GM12878 (cell line): ENCODE results near the gene TTLL11. TPM values are rescaled to one million over a fixed set of nuclear protein-coding genes. Genes with fewer than 3 reads are reported as not detected.

Source experiments
- ATAC-seq: fragments of 200-7000 bp; cut with Tn5 transposase; 3 replicates; pipeline ENCODE4 v1.9.1; 2020; ENCODE audit warnings: mild to moderate bottlenecking, moderate library complexity
- BruUV-seq: library from RNA; stranded (reverse); fragments of 400-500 nt; replicated peaks from 2 replicates; lab custom pipeline; 2021; lab: Mats Ljungman, UMichigan
- CTCF ChIA-PET: fragments of 300-600 bp; sonication (Branson Sonifier 250); formaldehyde crosslinking; extraction: SDS; loops from one replicate; lab custom pipeline; 2021; ENCODE audit warnings: inconsistent platforms; lab: Yijun Ruan, JAX
- POLR2A ChIA-PET: fragments of 350-600 bp; formaldehyde crosslinking; extraction: SDS; loops from one replicate; lab custom pipeline; 2021; ENCODE audit warnings: inconsistent platforms; lab: Charles Lee
- RAD21 ChIA-PET: fragments of 300-600 bp; sonication (Branson Sonifier 250); formaldehyde crosslinking; loops from one replicate; lab custom pipeline; 2023; ENCODE audit warnings: antibody characterized with exemption; ENCODE audit not compliant: unreplicated experiment; lab: Charles Lee
- SMC1A ChIA-PET: fragments of 300-600 bp; sonication (Branson Sonifier 250); formaldehyde crosslinking; loops from one replicate; lab custom pipeline; 2023; ENCODE audit not compliant: unreplicated experiment, uncharacterized antibody; lab: Charles Lee
- DNase-seq: peaks from one replicate; pipeline ENCODE4 v3.0.0-alpha.2; 2011; ENCODE audit warnings: low read depth, low spot score
- FAIRE-seq: peaks from 3 replicates; lab custom pipeline; 2011; peaks lifted over from hg19 to GRCh38; lab: Jason Lieb, UNC
- H2AFZ ChIP-seq: 2 replicates; pipeline ENCODE4 v1.6.0; 2011; ENCODE audit warnings: low read depth, low read length, control low read depth; ENCODE audit not compliant: control insufficient read depth
- H3K27ac ChIP-seq: 2 replicates; pipeline ENCODE4 v1.5.1; 2011; ENCODE audit warnings: control low read depth; ENCODE audit not compliant: control insufficient read depth, insufficient read depth
- H3K27me3 ChIP-seq, 2 experiments: replicated peaks in 1 of 2; 2 replicates each; pipeline versions ENCODE4 v1.6.0 to v1.6.1; 2011; ENCODE audit warnings: low read length in 1 of 2; ENCODE audit not compliant: control insufficient read depth in 2 of 2, insufficient read depth in 2 of 2
- H3K36me3 ChIP-seq, 2 experiments: 2 replicates each; pipeline ENCODE4 v1.5.1; 2011; ENCODE audit warnings: low read length in 1 of 2; ENCODE audit not compliant: control insufficient read depth in 2 of 2, insufficient read depth in 2 of 2
- H3K4me1 ChIP-seq: 2 replicates; pipeline ENCODE4 v1.6.1; 2011; ENCODE audit warnings: mild to moderate bottlenecking, low read length, moderate library complexity, mixed read lengths; ENCODE audit not compliant: control insufficient read depth, insufficient read depth
- H3K4me2 ChIP-seq: 2 replicates; pipeline ENCODE4 v1.6.0; 2011; ENCODE audit warnings: control low read depth; ENCODE audit not compliant: control insufficient read depth, insufficient read depth
- H3K4me3 ChIP-seq: fragments of 200-600 bp; sonication (generic); 2 replicates; pipeline ENCODE4 v1.5.1; 2016
- H3K79me2 ChIP-seq: 2 replicates; pipeline ENCODE4 v1.6.0; 2011; ENCODE audit warnings: low read length; ENCODE audit not compliant: control insufficient read depth, insufficient read depth
- H3K9ac ChIP-seq: 2 replicates; pipeline ENCODE4 v1.8.0; 2011; ENCODE audit warnings: low read length, control low read depth, mixed read lengths; ENCODE audit not compliant: control insufficient read depth, insufficient read depth
- H3K9me3 ChIP-seq: replicated peaks from 3 replicates; pipeline ENCODE4 v1.5.1; 2011; ENCODE audit warnings: mild to moderate bottlenecking, low read length; ENCODE audit not compliant: control insufficient read depth, insufficient read depth
- H4K20me1 ChIP-seq: 2 replicates; pipeline ENCODE4 v1.6.0; 2011; ENCODE audit not compliant: control insufficient read depth, insufficient read depth
- BHLHE40 ChIP-seq, 2 experiments: fragments of 450-650 bp in 1 of 2; IDR thresholded peaks; 2 replicates each; pipeline ENCODE4 v1.6.1; 2011 to 2017; ENCODE audit warnings: low read depth in 2 of 2, borderline replicate concordance in 1 of 2, improper control_type of control experiment in 1 of 2, low read length in 1 of 2, mild to moderate bottlenecking in 1 of 2
- CBFB ChIP-seq: IDR thresholded peaks from 2 replicates; pipeline ENCODE4 v1.6.1; 2016; ENCODE audit warnings: antibody characterized with exemption, low read depth
- CEBPB ChIP-seq, 2 experiments: fragments of 150-350 bp in 1 of 2; IDR thresholded peaks; 2 replicates each; pipeline ENCODE4 v1.6.1; 2012 to 2014; ENCODE audit warnings: low read depth in 2 of 2, low read length in 2 of 2, borderline replicate concordance in 1 of 2, inconsistent platforms in 1 of 2
- CHD1 ChIP-seq: IDR thresholded peaks from 2 replicates; pipeline ENCODE4 v1.6.1; 2012; ENCODE audit warnings: low read depth, low read length, improper control_type of control experiment
- CREB1 ChIP-seq: IDR thresholded peaks from 2 replicates; pipeline ENCODE4 v1.6.1; 2012; ENCODE audit warnings: low read depth, mild to moderate bottlenecking, inconsistent platforms
- HDAC6 ChIP-seq: fragments of 200-600 bp; sonication (generic); IDR thresholded peaks from one replicate; pipeline ENCODE4 v1.8.0; 2017; ENCODE audit warnings: antibody characterized with exemption; ENCODE audit not compliant: unreplicated experiment
- KDM1A ChIP-seq: fragments of 200-600 bp; sonication (generic); IDR thresholded peaks from 2 replicates; pipeline ENCODE4 v1.6.1; 2016; ENCODE audit warnings: borderline replicate concordance
- NBN ChIP-seq: fragments of 450-650 bp; IDR thresholded peaks from 2 replicates; pipeline ENCODE4 v1.6.1; 2016
- NR2F1 ChIP-seq: fragments of 450-650 bp; conservative IDR thresholded peaks from 2 replicates; pipeline ENCODE4 v1.6.1; 2017; ENCODE audit warnings: mild to moderate bottlenecking
- POLR2AphosphoS5 ChIP-seq: IDR thresholded peaks from 2 replicates; pipeline ENCODE4 v1.6.1; 2011; ENCODE audit warnings: mild to moderate bottlenecking, low read length, inconsistent platforms
- SMAD1 ChIP-seq: fragments of 450-650 bp; IDR thresholded peaks from 2 replicates; pipeline ENCODE4 v1.6.1; 2018; ENCODE audit warnings: mild to moderate bottlenecking, low read depth; ENCODE audit not compliant: partially characterized antibody
- SP1 ChIP-seq: IDR thresholded peaks from one replicate; pipeline ENCODE4 v1.6.1; 2011; ENCODE audit warnings: low read depth, low read length
- SREBF2 ChIP-seq: IDR thresholded peaks from 2 replicates; pipeline ENCODE4 v1.6.1; 2012; ENCODE audit warnings: mild to moderate bottlenecking, low read length
- STAT1 ChIP-seq: fragments of 450-650 bp; conservative IDR thresholded peaks from 2 replicates; pipeline ENCODE4 v1.6.1; 2014; ENCODE audit warnings: antibody characterized with exemption, mild to moderate bottlenecking
- WRNIP1 ChIP-seq: IDR thresholded peaks from 2 replicates; pipeline ENCODE4 v1.6.1; 2011; ENCODE audit warnings: low read depth, low read length, improper control_type of control experiment, borderline replicate concordance
- ZBED1 ChIP-seq: IDR thresholded peaks from 2 replicates; pipeline ENCODE4 v1.6.1; 2016; ENCODE audit warnings: borderline replicate concordance
- ZNF207 ChIP-seq: fragments of 450-650 bp; IDR thresholded peaks from 2 replicates; pipeline ENCODE4 v1.6.1; 2014; ENCODE audit warnings: antibody characterized with exemption, mild to moderate bottlenecking, borderline replicate concordance
- WGBS: methylation state at CpG from one replicate; pipeline ENCODE4 v1.1.6; 2016; ENCODE audit warnings: low lambda C conversion rate; ENCODE audit not compliant: insufficient replicate concordance, insufficient coverage; ENCODE audit errors: missing lambda C conversion rate; 5-methylcytosine and 5-hydroxymethylcytosine counted together
- in situ Hi-C: fragments of 300-500 bp; cut with MboI; formaldehyde crosslinking; loops from 9 replicates; pipeline ENCODE4 v1.14.3; 2018; ENCODE audit warnings: mixed read lengths
- intact Hi-C: fragments of 100-400 bp; cut with micrococcal nuclease; formaldehyde crosslinking; loops from one replicate; pipeline ENCODE4 v1.14.2; 2022; ENCODE audit not compliant: unreplicated experiment
- polyA plus RNA-seq, 11 experiments: library from polyadenylated mRNA; depleted of rRNA in 4 of 11; unstranded in 6 of 11; stranded (reverse) in 5 of 11; fragments of >200 nt; fragmentation: Nextera tagmentation in 4 of 11; fragmentation: Illumina TruSeq in 1 of 11; extraction: Ambion mirVana in 4 of 11; extraction: Trizol in 1 of 11; gene quantifications; 1 replicate in 1 of 11; 2 replicates in 10 of 11; pipeline versions ENCODE4 v1.2.1 to v1.2.3, GENCODE V29; 2011 to 2016; ENCODE audit warnings: inconsistent platforms in 2 of 11, missing spikeins in 2 of 11, low read depth in 1 of 11
- total RNA-seq, 4 experiments: library from RNA; depleted of rRNA in 3 of 4; stranded (reverse); fragments of >200 nt in 3 of 4; fragmentation: Illumina TruSeq in 1 of 4; extraction: Trizol in 1 of 4; gene quantifications; 2 replicates each; pipeline versions ENCODE4 v1.2.1 to v1.2.3, GENCODE V29; 2013 to 2021
- TF ChIP-seq, protein P1 (sequence below): fragments of 450-650 bp; formaldehyde crosslinking; IDR thresholded peaks from 2 replicates; pipeline ENCODE4 v1.4.0; 2022; ENCODE audit warnings: mild to moderate bottlenecking, moderate library complexity

Gene TTLL11
- total and polyA plus RNA-seq, 10 of the 15 experiments (the other 5 are each of a cell fraction or from before 2014, with no cell fraction given) = 1.2 to 3.7 (median 2.9) TPM

- SMC1A ChIA-PET = no interaction called here
- no peak for ATAC-seq
- in situ Hi-C loops (no loop called here), intact Hi-C loops (no loop called here)
- no peaks in the 10 kb centered on the region for H3K36me3 ChIP-seq
- H3K79me2 ChIP-seq = no peaks in the 10 kb centered on the region
- no peaks in the 10 kb centered on the region; the same call in 1 of the 3 replicates for H3K9me3 ChIP-seq
- FAIRE-seq = no peak
- RAD21 ChIA-PET = interaction anchor here (1.4 kb wide), 1 partner anchor 14 kb away, joined by 4 read pairs; no protein-coding TSS in a partner anchor
- no peak overlapping the region for H2AFZ ChIP-seq
- CTCF ChIA-PET = interaction anchor here (0.5 to 1.6 kb wide), 3 partner anchors 11 to 30 kb away, joined by 3 to 7 read pairs (median 4); no protein-coding TSS in a partner anchor
- TF ChIP-seq CEBPB (IDR thresholded peaks at IDR 0.05; ENCODE audit: borderline replicate concordance in 1 of 2, low read depth in 2 of 2, low read length in 2 of 2) (no peak), KDM1A (no peak), ZNF207 (no peak), ZBED1 (no peak), WRNIP1 (no peak), CBFB (no peak), SP1 (no peak)
- no peak overlapping the region for H3K27ac ChIP-seq
- no peak for DNase-seq
- H3K4me1 ChIP-seq = no peaks in the 10 kb centered on the region
- BruUV-seq = no TSS peak
- no peaks in the 10 kb centered on the region for H3K27me3 ChIP-seq
- no peak overlapping the region for H3K9ac ChIP-seq
- POLR2A ChIA-PET = no interaction called here
- H3K4me2 ChIP-seq = no peak overlapping the region
- 20% methylated on average over 5 of the region's 5 CpGs for WGBS
- H3K4me3 ChIP-seq = no peak overlapping the region
- no peaks in the 10 kb centered on the region for H4K20me1 ChIP-seq
Observed at GRCh38 chr9:122113574-122113973, 20.5 kb upstream of the TTLL11 start.

- Histone ChIP-seq H3K36me3 (no peaks in the 10 kb centered on the region), H3K27me3 (no peaks in the 10 kb centered on the region), H3K79me2 (no peaks in the 10 kb centered on the region), H3K4me1 (no peaks in the 10 kb centered on the region), H2AFZ (no peak overlapping the region), H3K4me3 (no peak overlapping the region), H4K20me1 (no peaks in the 10 kb centered on the region), H3K4me2 (no peak overlapping the region), H3K27ac (no peak overlapping the region), H3K9ac (no peak overlapping the region), H3K9me3 (no peaks in the 10 kb centered on the region; the same call in 1 of the 3 replicates)
- CTCF ChIA-PET = interaction anchor here (1.6 kb wide), 1 partner anchor 13 kb away, joined by 7 read pairs; no protein-coding TSS in a partner anchor
- no peak for FAIRE-seq
- no TSS peak for BruUV-seq
- WGBS = 13% methylated on average over 6 of the region's 6 CpGs
- ATAC-seq = no peak
- SMC1A ChIA-PET = no interaction called here
- RAD21 ChIA-PET = no interaction called here
- DNase-seq = no peak
- POLR2A ChIA-PET = no interaction called here
- in situ Hi-C loops (no loop called here), intact Hi-C loops (no loop called here)
- TF ChIP-seq CREB1 (no peak), BHLHE40 (IDR thresholded peaks at IDR 0.05; ENCODE audit: borderline replicate concordance in 1 of 2, low read depth in 2 of 2, low read length in 1 of 2) (no peak), NR2F1 (no peak), ZBED1 (no peak), CHD1 (no peak), NBN (no peak), STAT1 (no peak), SMAD1 (no peak), SREBF2 (no peak), HDAC6 (no peak), POLR2AphosphoS5 (no peak)
- TF ChIP-seq, protein P1, sequence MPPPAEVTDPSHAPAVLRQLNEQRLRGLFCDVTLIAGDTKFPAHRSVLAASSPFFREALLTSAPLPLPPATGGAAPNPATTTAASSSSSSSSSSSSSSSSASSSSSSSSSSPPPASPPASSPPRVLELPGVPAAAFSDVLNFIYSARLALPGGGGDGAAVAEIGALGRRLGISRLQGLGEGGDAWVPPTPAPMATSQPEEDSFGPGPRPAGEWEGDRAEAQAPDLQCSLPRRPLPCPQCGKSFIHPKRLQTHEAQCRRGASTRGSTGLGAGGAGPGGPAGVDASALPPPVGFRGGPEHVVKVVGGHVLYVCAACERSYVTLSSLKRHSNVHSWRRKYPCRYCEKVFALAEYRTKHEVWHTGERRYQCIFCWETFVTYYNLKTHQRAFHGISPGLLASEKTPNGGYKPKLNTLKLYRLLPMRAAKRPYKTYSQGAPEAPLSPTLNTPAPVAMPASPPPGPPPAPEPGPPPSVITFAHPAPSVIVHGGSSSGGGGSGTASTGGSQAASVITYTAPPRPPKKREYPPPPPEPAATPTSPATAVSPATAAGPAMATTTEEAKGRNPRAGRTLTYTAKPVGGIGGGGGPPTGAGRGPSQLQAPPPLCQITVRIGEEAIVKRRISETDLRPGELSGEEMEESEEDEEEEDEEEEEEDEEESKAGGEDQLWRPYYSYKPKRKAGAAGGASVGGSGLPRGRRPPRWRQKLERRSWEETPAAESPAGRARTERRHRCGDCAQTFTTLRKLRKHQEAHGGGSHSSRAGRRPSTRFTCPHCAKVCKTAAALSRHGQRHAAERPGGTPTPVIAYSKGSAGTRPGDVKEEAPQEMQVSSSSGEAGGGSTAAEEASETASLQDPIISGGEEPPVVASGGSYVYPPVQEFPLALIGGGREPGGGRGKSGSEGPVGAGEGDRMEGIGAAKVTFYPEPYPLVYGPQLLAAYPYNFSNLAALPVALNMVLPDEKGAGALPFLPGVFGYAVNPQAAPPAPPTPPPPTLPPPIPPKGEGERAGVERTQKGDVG (CRISPR knock-in tag) = no peak
Observed at GRCh38 chr9:122112238-122112637, 19.1 kb upstream of the TTLL11 start.
